AG04450 (cell line): ENCODE data around the gene TLR9. TPM values are rescaled to one million over a fixed set of nuclear protein-coding genes. Genes with fewer than 3 reads are reported as not detected.

Source experiments
- CTCF ChIA-PET: fragments of 300-600, 350-600 bp; formaldehyde crosslinking; extraction: SDS; loops from one replicate; lab custom pipeline; 2022; ENCODE audit warnings: antibody characterized with exemption, inconsistent platforms; lab: Charles Lee
- POLR2A ChIA-PET: fragments of 350-600 bp; formaldehyde crosslinking; extraction: SDS; loops from one replicate; lab custom pipeline; 2021; ENCODE audit warnings: antibody characterized with exemption, inconsistent platforms; lab: Yijun Ruan, JAX
- DNase-seq: peaks from one replicate; pipeline ENCODE4 v3.0.0-alpha.2; 2011; ENCODE audit warnings: low read depth, low spot score
- H3K27ac ChIP-seq: one replicate; pipeline ENCODE4 v1.5.1; 2012; ENCODE audit warnings: low read depth, low read length, control low read depth
- H3K27me3 ChIP-seq: one replicate; pipeline ENCODE4 v1.6.0; 2012; ENCODE audit warnings: low read length; ENCODE audit not compliant: control insufficient read depth, insufficient read depth
- H3K4me3 ChIP-seq: 2 replicates; pipeline ENCODE4 v1.5.1; 2011; ENCODE audit warnings: mild to moderate bottlenecking, low read depth, low read length, control low read depth
- H3K9me3 ChIP-seq: 2 replicates; pipeline ENCODE4 v1.5.1; 2012; ENCODE audit warnings: low read length; ENCODE audit not compliant: control insufficient read depth, insufficient read depth
- polyA plus RNA-seq: library from polyadenylated mRNA; depleted of rRNA; stranded (reverse); fragments of >200 nt; gene quantifications from 2 replicates; pipeline ENCODE4 v1.2.3, GENCODE V29; 2011
- TF ChIP-seq, protein P1 (sequence below): IDR thresholded peaks from 2 replicates; pipeline ENCODE4 v1.5.1; 2011; ENCODE audit warnings: low read depth, low read length, control low read depth, inconsistent platforms

TLR9 gene
- polyA plus RNA-seq, 1 experiment = 0.02 TPM

DNA sequence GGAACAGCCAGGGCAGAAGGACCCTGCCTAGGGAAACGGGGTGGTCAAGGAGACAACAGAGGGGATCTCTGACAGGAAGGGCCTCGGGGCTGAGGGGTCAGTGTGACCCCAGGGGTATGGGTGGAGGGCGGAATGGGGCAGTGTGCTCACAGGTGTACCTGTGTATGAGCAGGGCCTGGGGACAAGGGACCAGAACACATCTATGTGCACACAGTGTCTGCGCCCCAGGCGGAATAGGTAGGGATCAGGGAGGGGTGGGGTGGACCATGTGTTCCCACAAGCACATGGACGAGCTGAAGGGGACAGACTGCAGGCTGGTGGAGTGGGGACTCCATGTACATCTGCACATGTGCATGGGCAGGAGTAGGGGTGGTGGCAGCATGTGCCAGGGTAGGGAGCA lies 5.0 kb upstream of the TLR9 start:
- Histone ChIP-seq H3K4me3 (no peak overlapping the region), H3K27ac (no peak overlapping the region), H3K9me3 (no peaks in the 10 kb centered on the region; the same call in 1 of the 2 replicates), H3K27me3 (no peaks in the 10 kb centered on the region)
- DNase-seq = no peak
- TF ChIP-seq, protein P1, sequence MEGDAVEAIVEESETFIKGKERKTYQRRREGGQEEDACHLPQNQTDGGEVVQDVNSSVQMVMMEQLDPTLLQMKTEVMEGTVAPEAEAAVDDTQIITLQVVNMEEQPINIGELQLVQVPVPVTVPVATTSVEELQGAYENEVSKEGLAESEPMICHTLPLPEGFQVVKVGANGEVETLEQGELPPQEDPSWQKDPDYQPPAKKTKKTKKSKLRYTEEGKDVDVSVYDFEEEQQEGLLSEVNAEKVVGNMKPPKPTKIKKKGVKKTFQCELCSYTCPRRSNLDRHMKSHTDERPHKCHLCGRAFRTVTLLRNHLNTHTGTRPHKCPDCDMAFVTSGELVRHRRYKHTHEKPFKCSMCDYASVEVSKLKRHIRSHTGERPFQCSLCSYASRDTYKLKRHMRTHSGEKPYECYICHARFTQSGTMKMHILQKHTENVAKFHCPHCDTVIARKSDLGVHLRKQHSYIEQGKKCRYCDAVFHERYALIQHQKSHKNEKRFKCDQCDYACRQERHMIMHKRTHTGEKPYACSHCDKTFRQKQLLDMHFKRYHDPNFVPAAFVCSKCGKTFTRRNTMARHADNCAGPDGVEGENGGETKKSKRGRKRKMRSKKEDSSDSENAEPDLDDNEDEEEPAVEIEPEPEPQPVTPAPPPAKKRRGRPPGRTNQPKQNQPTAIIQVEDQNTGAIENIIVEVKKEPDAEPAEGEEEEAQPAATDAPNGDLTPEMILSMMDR = no peak
- POLR2A ChIA-PET = no interaction called here
- CTCF ChIA-PET = interaction anchor here (0.9 to 3.8 kb wide), 8 partner anchors 8 to 109 kb away, joined by 3 to 34 read pairs (median 6); partner anchors contain the start of gene WDR82

DNA sequence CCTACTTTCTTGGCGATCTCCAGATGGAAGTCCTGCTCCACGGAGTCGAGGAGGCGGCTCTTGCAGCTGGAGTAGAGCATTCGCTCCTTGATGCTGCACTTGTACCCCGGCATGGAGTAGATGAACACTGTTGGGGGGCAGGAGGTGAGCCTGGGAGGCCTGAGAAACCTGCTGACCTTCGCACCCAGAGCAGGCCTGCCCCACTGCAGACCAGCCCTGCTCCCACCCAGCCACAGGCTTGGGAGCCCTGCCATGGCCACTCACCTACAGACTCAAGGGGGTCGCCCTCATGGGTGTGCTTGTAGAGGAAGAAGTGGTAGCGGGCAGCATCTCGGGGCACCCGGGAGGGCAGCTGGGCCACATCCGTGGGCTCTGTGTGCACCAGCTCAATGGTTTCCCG lies 4.2 kb upstream of the TLR9 start:
- H3K27ac ChIP-seq = no peak overlapping the region
- H3K4me3 ChIP-seq = no peak overlapping the region
- ChIA-PET CTCF (interaction anchor here (0.8 kb wide), 1 partner anchor 9 kb away, joined by 4 read pairs; no protein-coding TSS in a partner anchor), POLR2A (no interaction called here)
- TF ChIP-seq, protein P1 = no peak
- no peak for DNase-seq
- H3K9me3 ChIP-seq = no peaks in the 10 kb centered on the region; the same call in 1 of the 2 replicates
- H3K27me3 ChIP-seq = no peaks in the 10 kb centered on the region

DNA sequence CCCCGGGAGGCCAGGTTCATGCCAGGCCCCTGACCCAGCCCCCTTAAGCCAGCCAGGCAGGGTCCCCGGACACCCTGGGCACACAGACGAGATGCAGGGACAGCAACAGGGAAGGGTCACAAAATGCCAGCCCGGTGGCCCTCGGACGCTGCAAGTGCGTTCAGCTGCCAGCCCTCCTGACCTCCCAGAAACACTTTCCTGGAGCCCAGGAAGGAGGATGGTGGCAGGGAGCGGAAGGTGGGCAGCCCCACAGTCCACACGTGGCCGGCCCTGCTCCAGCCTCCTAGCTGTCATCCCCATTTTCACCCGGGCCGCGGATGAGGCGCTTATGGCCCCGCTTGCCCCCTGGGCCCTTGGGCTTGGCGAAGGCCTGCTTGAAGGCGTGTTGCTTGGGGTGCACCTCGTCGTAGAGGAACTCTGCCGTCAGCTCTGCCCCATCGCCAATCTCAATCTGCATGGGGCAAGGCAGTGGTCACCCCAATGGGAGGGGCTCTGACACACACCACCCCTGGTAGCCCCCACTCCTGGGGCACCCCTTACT lies 3.4 kb upstream of the TLR9 start:
- ChIA-PET CTCF (interaction anchor here (0.7 kb wide), 1 partner anchor 9 kb away, joined by 5 read pairs; no protein-coding TSS in a partner anchor), POLR2A (no interaction called here)
- TF ChIP-seq, protein P1 = no peak
- H3K27me3 ChIP-seq = no peaks in the 10 kb centered on the region
- no peaks in the 10 kb centered on the region; the same call in 1 of the 2 replicates for H3K9me3 ChIP-seq
- DNase-seq = no peak
- H3K4me3 ChIP-seq = no peak overlapping the region
- no peak overlapping the region for H3K27ac ChIP-seq

DNA sequence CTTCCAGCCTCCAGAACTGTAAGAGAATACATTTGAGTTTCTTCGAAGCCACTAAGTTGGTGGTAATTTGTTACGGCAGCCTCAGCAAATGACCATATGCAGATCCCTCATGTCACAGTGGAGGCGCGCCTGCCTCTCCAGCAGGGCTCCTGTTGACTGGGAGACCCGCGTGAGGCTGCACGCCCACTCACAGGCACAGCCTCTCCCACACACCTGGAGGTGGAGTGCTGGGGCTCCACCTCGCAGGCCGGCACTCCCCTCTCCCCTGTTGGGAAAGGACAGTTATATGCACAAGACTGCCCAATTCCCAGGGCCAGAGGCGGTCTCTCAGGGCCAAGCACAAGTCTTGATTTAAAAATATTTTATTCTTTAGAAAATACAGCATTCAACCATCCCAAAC lies 2.8 kb upstream of the TLR9 start:
- Histone ChIP-seq H3K9me3 (no peaks in the 10 kb centered on the region; the same call in 1 of the 2 replicates), H3K27ac (no peak overlapping the region), H3K27me3 (no peaks in the 10 kb centered on the region), H3K4me3 (no peak overlapping the region)
- POLR2A ChIA-PET = no interaction called here
- DNase-seq = no peak
- CTCF ChIA-PET = no interaction called here
- TF ChIP-seq, protein P1 = no peak

DNA sequence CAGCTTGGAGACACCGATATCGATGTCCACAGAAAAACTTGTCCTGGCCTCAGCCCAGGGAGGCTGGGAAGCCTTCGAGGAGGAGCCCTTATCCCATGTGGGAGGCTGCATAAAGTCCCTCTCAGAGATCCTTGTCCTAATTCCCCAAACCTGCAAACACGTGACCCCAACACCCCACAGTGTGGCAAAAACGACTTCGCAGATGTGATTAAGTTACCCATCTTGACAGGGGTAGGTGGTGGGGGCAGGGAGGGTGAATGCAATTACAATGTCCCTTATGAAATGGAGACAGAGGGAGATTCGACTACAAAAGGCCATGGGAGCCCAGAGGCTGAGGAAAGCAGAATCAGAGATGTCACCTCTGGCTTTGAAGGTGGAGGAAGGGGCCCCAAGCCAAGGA lies 2.3 kb upstream of the TLR9 start:
- Histone ChIP-seq H3K27me3 (no peaks in the 10 kb centered on the region), H3K9me3 (no peaks in the 10 kb centered on the region; the same call in 1 of the 2 replicates), H3K27ac (no peak overlapping the region), H3K4me3 (no peak overlapping the region)
- TF ChIP-seq, protein P1 = no peak
- POLR2A ChIA-PET = interaction anchor here (1.1 kb wide), 1 partner anchor 51 kb away, joined by 3 read pairs; the partner anchor contains the start of gene WDR82
- no peak for DNase-seq
- CTCF ChIA-PET = interaction anchor here (1.2 to 1.8 kb wide), 3 partner anchors 10 to 111 kb away, joined by 3 to 12 read pairs (median 4); no protein-coding TSS in a partner anchor
